ENCODE measurements around the gene HK1. TPM values are rescaled to one million over a fixed set of nuclear protein-coding genes. Genes with fewer than 3 reads are reported as not detected.
"Not testable (repeated sequence)": the region's sequence is repeated elsewhere in the genome, so short reads cannot be mapped to it uniquely, and the experiment has no call there.

HK1 gene
- total RNA-seq, 1 donor from 2014 or later, result 88.8 TPM

DNA sequence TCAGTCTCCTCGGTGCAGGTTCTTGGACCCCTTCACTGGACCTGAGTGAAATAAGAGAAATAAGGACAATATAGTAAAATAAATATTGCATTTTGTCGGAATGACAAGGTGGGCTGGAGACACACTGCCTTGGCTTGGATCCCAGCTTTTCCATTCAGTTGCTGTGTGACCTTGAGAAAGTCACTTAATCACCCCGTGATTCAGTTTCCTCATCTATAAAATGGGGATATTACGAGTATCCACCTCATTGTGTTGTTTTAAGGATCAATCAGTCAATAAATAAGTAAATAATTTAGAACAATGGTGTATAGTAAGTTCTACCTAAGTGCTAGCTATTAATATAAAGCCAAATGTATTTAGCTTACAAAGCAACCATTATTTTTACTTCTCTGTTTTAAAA lies 29.1 kb downstream of the HK1 start:
- Mint-ChIP-seq H3K9me3 (no peaks in the 10 kb centered on the region), H3K4me1 (peaks cover under 1% of the 10 kb centered on the region), H3K27ac (ENCODE audit: unreplicated experiment) (no peak overlapping the region), H3K36me3 (ENCODE audit: low read depth) (no peaks in the 10 kb centered on the region), H3K4me3 (no peak overlapping the region), H3K27me3 (ENCODE audit: low read depth) (no peaks in the 10 kb centered on the region)
- DNase-seq (ENCODE audit: low read depth, low spot score), result no peak
- TF ChIP-seq, protein P1, sequence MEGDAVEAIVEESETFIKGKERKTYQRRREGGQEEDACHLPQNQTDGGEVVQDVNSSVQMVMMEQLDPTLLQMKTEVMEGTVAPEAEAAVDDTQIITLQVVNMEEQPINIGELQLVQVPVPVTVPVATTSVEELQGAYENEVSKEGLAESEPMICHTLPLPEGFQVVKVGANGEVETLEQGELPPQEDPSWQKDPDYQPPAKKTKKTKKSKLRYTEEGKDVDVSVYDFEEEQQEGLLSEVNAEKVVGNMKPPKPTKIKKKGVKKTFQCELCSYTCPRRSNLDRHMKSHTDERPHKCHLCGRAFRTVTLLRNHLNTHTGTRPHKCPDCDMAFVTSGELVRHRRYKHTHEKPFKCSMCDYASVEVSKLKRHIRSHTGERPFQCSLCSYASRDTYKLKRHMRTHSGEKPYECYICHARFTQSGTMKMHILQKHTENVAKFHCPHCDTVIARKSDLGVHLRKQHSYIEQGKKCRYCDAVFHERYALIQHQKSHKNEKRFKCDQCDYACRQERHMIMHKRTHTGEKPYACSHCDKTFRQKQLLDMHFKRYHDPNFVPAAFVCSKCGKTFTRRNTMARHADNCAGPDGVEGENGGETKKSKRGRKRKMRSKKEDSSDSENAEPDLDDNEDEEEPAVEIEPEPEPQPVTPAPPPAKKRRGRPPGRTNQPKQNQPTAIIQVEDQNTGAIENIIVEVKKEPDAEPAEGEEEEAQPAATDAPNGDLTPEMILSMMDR (conservative IDR thresholded peaks at IDR 0.05), result no peak

DNA sequence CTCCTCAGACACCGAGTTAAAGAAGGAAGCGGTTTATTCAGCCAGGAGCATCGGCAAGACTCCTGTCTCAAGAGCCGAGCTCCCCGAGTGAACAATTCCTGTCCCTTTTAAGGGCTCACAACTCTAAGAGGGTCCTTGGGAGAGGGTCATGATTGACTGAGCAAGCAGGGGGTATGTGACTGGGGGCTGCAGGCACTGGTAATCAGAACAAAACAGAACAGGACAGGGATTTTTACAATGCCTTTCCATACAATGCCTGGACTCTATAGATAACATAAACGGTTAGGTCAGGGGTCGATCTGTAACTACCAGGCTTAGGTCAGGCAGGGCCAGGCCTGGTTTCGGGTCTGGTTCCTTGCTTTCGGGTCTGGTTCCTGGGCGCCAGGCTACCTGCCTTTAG lies 30.0 kb downstream of the HK1 start:
- not testable (repeated sequence) for H3K9me3 Mint-ChIP-seq; H3K27me3 Mint-ChIP-seq (ENCODE audit: low read depth); H3K4me3 Mint-ChIP-seq

DNA sequence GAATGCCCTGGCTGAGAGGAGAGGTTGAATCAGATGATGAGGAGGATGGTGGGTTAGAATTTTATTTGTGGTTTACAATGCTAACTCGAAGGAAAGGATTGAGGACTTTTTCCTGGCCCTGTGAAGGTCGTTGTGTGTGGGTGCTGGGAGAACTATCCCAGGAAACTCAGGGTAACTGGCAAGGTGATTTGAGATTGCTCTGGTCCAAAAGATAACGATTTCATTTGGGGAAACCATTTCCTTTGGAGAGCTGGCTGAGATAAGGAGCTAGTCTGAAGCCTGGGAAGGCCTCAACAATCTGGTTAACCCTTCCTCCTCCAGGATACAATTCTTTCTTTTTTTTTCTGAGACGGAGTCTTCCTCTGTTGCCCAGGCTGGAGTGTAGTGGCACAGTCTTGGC lies 33.0 kb downstream of the HK1 start:
- H3K4me1 Mint-ChIP-seq, result peaks cover 9% of the 10 kb centered on the region
- H3K27ac Mint-ChIP-seq (ENCODE audit: unreplicated experiment), result no peak overlapping the region
- no peaks in the 10 kb centered on the region for H3K36me3 Mint-ChIP-seq (ENCODE audit: low read depth)
- no peaks in the 10 kb centered on the region for H3K27me3 Mint-ChIP-seq (ENCODE audit: low read depth)
- no peak overlapping the region for H3K4me3 Mint-ChIP-seq
- DNase-seq (ENCODE audit: low read depth, low spot score), result no peak
- no peaks in the 10 kb centered on the region for H3K9me3 Mint-ChIP-seq
- TF ChIP-seq, protein P1 (conservative IDR thresholded peaks at IDR 0.05), result no peak

More for the DNA sequence above, 30.0 kb downstream of the HK1 start:
- not testable (repeated sequence) for H3K4me1 Mint-ChIP-seq; H3K27ac Mint-ChIP-seq (ENCODE audit: unreplicated experiment); H3K36me3 Mint-ChIP-seq (ENCODE audit: low read depth); DNase-seq (ENCODE audit: low read depth, low spot score)

DNA sequence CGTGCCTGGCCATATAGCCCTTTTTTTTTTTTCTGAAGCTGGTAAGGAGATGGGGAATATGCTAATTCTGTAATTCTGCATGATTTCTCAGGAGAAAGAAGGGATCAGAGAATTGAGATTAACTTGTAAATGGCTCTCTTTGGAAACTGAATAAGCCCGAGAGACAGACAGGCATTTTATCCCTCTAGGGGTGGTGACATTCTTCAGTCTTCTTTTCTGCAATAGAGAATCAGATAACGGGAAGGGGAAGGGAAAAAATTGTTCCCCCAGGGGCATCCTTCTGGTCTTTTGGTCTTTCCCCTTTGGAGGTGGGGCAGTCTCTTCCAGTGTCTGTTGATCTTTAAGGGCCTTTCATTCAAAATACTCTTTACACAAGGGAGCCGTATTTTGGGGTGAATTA lies 34.2 kb downstream of the HK1 start:
- H3K27ac Mint-ChIP-seq (ENCODE audit: unreplicated experiment), result no peak overlapping the region
- DNase-seq (ENCODE audit: low read depth, low spot score), result no peak

DNA sequence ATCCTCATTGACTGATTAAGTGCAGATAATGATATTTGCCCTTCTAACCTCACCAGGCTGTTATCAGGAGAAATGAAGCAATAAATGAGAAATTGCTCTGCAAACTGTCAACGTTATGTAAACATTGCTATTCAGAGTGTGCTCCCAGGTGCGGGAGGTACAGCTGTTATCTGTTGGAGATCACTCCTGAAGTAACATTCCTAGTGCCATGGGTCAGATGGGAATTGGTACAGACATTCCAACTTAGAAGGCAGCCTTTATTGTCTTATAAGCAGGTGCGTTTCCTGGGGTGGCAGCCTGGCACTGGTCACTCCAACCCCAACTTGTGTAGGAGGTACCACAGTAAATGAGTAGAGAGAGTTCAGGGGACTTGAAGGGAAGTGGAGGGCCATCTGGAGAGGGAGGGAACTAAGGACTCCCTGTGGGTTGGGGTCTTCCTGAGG lies 36.8 kb downstream of the HK1 start:
- no peaks in the 10 kb centered on the region for H3K27me3 Mint-ChIP-seq (ENCODE audit: low read depth)
- TF ChIP-seq, protein P1 (conservative IDR thresholded peaks at IDR 0.05), result no peak
- H3K4me1 Mint-ChIP-seq, result peaks cover 19% of the 10 kb centered on the region
- no peak for DNase-seq (ENCODE audit: low read depth, low spot score)
- H3K4me3 Mint-ChIP-seq, result peak overlapping the region; percentile 58
- H3K27ac Mint-ChIP-seq (ENCODE audit: unreplicated experiment), result peak overlapping the region; percentile 94
- H3K36me3 Mint-ChIP-seq (ENCODE audit: low read depth), result no peaks in the 10 kb centered on the region
- H3K9me3 Mint-ChIP-seq, result no peaks in the 10 kb centered on the region

More for the DNA sequence above, 34.2 kb downstream of the HK1 start:
- Mint-ChIP-seq H3K27me3 (ENCODE audit: low read depth) (no peaks in the 10 kb centered on the region), H3K4me3 (peak overlapping the region; percentile 51), H3K36me3 (ENCODE audit: low read depth) (no peaks in the 10 kb centered on the region), H3K4me1 (peaks cover 10% of the 10 kb centered on the region), H3K9me3 (no peaks in the 10 kb centered on the region)
- TF ChIP-seq, protein P1 (conservative IDR thresholded peaks at IDR 0.05), result no peak

DNA sequence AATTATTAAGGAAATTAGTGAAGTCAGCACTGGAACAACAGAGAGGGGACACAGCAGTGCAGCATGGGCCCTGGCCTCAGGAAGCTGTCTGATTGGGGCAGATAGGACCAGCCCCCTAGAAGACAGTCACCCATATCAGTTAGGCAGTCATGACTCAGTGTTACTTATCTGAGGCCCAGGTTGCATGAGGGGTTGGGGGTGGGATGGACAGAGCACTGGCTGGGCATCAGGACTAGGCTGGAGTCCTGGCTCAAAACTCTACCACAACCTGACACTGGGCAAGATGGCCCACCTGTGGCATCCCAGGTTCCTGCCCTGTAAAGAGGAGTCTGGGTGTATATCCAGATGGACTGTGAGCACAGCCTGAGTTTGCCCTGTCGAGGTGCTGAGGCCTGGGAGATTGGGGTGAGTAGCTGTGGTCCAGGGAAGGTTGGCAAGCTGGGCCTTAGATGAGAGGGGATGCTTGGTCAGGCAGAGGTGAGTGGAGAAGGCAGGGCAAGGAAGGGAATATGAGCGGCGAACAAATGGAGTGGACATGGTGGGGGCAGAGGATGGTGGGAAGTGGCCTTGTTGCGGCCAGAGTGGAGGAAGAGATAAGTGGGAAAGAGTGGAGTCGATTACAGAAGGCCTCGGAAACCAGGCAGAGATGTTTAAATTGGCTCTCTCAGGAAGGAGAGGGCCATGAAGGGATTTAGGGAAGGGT lies 37.5 kb downstream of the HK1 start:
- Mint-ChIP-seq H3K4me1 (peaks cover 25% of the 10 kb centered on the region), H3K27ac (ENCODE audit: unreplicated experiment) (peak overlapping the region; percentile 94)
- DNase-seq (ENCODE audit: low read depth, low spot score), result no peak

More for the DNA sequence above, 37.5 kb downstream of the HK1 start:
- Mint-ChIP-seq H3K27me3 (ENCODE audit: low read depth) (no peaks in the 10 kb centered on the region), H3K4me3 (peak overlapping the region; percentile 58), H3K9me3 (no peaks in the 10 kb centered on the region), H3K36me3 (ENCODE audit: low read depth) (no peaks in the 10 kb centered on the region)
- TF ChIP-seq, protein P1 (conservative IDR thresholded peaks at IDR 0.05), result no peak

Measured in neural crest cell (in vitro differentiated cells).